Uterus (tissue), 4 donors: ENCODE data around the gene PDIA6. TPM values are rescaled to one million over a fixed set of nuclear protein-coding genes. Genes with fewer than 3 reads are reported as not detected.

Experiments
- DNase-seq, 2 donors: peaks; one replicate each; pipeline ENCODE4 v3.0.0-alpha.2; 2019 to 2020
- H3K27ac ChIP-seq, 2 donors: fragments of 200-600 bp; sonication (generic); 1 replicate in 1 of 2; 2 replicates in 1 of 2; pipeline ENCODE4 v1.5.1; 2016 to 2018
- H3K27me3 ChIP-seq, 2 donors: fragments of 200-600 bp; sonication (generic); one replicate each; pipeline ENCODE4 v1.5.1; 2018 to 2019; ENCODE audit warnings: control low read depth in 1 of 2
- H3K36me3 ChIP-seq, 2 donors: fragments of 200-600 bp; sonication (generic); one replicate each; pipeline ENCODE4 v1.5.1; 2019; ENCODE audit warnings: control low read depth in 1 of 2
- H3K4me1 ChIP-seq, 2 donors: fragments of 200-600 bp; sonication (generic); one replicate each; pipeline ENCODE4 v1.5.1; 2018 to 2019; ENCODE audit warnings: control low read depth in 1 of 2
- H3K4me3 ChIP-seq, 2 donors: fragments of 200-600 bp; sonication (generic); 1 replicate in 1 of 2; 2 replicates in 1 of 2; pipeline ENCODE4 v1.5.1; 2018 to 2019; ENCODE audit warnings: mild to moderate bottlenecking in 1 of 2
- H3K9me3 ChIP-seq, 2 donors: fragments of 200-600 bp; sonication (generic); one replicate each; pipeline ENCODE4 v1.5.1; 2019; ENCODE audit warnings: control low read depth in 1 of 2
- POLR2A ChIP-seq, 2 donors: fragments of 450-650 bp; IDR thresholded peaks; one replicate each; pipeline ENCODE4 v1.6.1; 2016; ENCODE audit warnings: antibody characterized with exemption in 2 of 2, mild to moderate bottlenecking in 1 of 2, moderate library complexity in 1 of 2
- intact Hi-C: fragments of 100-400 bp; cut with DNase I; formaldehyde crosslinking; loops from one replicate; pipeline ENCODE4 v1.15.1; 2023; ENCODE audit warnings: low total_unique reads
- total RNA-seq, 4 donors: library from RNA; depleted of rRNA in 3 of 4; stranded (reverse); fragments of >200 nt in 3 of 4; gene quantifications; one replicate each; pipeline versions ENCODE4 v1.1.0 to v1.2.4, GENCODE V29; 2014 to 2023
- TF ChIP-seq, protein P1 (sequence below), 4 experiments: fragments of 200-600 bp in 2 of 4; fragments of 450-650 bp in 2 of 4; sonication (generic) in 2 of 4; IDR thresholded peaks; one replicate each; pipeline ENCODE4 v1.5.1; 2016 to 2019; ENCODE audit warnings: antibody characterized with exemption in 4 of 4, mild to moderate bottlenecking in 2 of 4, moderate library complexity in 1 of 4
- donor health status: DM: yes; HTN: yes; CAD: no.

Gene PDIA6, protein sequence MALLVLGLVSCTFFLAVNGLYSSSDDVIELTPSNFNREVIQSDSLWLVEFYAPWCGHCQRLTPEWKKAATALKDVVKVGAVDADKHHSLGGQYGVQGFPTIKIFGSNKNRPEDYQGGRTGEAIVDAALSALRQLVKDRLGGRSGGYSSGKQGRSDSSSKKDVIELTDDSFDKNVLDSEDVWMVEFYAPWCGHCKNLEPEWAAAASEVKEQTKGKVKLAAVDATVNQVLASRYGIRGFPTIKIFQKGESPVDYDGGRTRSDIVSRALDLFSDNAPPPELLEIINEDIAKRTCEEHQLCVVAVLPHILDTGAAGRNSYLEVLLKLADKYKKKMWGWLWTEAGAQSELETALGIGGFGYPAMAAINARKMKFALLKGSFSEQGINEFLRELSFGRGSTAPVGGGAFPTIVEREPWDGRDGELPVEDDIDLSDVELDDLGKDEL
- total RNA-seq = 100 to 1,000 TPM in 1 of 4 donors, 10 to 100 TPM in 3; 53.0 to 257 (median 89.0) TPM

DNA sequence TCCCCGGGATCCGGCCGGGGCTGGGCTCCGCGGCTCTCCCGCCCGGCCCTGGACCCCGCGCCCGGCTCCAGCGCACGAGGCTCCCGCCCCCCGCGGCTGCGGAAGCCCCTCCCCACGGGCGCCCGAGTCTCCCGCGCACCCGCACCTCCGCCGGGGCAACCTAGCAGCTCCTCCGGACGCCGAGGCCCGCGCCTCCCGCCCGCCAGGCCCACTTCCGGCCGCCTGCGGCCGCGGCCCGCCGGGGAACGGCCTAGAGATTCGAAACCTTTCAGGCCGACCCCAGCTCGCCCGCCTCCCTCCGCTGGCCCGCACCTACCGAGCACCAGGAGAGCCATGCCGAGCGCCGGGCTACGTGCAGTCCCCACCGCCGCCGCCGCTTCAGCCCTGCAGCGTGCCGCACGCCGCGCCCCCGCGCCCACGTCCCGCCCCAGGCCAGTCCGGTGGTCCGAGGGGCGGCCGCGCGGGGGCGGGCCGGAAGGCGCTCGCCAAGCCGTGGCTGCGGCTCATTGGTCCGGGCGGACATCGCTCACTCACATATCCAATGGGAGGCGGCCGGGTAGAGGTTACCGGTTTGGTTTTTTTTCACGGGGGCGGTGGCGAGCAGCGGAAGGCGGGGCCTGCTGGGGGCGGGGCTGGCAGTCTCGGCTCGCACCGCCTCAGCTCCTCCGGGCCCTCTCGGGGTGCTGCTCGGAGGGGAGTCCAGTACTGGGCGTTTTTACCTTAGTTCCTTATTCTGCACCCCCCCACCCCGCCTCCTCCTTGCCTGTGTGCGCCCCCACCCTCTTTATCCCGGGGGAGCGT lies at the start of gene PDIA6:
PDIA6 (minus strand) TSS at position 424 of the 801 bp plus-strand sequence; CDS start at position 335, 89 bp downstream.
- Histone ChIP-seq H3K4me1 (no peaks in the 10 kb centered on the region), H3K27ac (peak within 1 kb of the TSS; percentile 78 to 91), H3K36me3 (no peaks in the 10 kb centered on the region), H3K9me3 (no peaks in the 10 kb centered on the region), H3K27me3 (no peaks in the 10 kb centered on the region), H3K4me3 (peak within 1 kb of the TSS; percentile 56 to 61)
- TF ChIP-seq, protein P1, sequence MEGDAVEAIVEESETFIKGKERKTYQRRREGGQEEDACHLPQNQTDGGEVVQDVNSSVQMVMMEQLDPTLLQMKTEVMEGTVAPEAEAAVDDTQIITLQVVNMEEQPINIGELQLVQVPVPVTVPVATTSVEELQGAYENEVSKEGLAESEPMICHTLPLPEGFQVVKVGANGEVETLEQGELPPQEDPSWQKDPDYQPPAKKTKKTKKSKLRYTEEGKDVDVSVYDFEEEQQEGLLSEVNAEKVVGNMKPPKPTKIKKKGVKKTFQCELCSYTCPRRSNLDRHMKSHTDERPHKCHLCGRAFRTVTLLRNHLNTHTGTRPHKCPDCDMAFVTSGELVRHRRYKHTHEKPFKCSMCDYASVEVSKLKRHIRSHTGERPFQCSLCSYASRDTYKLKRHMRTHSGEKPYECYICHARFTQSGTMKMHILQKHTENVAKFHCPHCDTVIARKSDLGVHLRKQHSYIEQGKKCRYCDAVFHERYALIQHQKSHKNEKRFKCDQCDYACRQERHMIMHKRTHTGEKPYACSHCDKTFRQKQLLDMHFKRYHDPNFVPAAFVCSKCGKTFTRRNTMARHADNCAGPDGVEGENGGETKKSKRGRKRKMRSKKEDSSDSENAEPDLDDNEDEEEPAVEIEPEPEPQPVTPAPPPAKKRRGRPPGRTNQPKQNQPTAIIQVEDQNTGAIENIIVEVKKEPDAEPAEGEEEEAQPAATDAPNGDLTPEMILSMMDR (IDR thresholded peaks at IDR 0.05) = peak in 2 of 4 experiments; percentile 39 to 67
- peak; percentile 65 to 85 for TF ChIP-seq POLR2A (IDR thresholded peaks at IDR 0.05)
- DNase-seq = peak; percentile 97 to 99
- intact Hi-C loops = no loop called here

DNA sequence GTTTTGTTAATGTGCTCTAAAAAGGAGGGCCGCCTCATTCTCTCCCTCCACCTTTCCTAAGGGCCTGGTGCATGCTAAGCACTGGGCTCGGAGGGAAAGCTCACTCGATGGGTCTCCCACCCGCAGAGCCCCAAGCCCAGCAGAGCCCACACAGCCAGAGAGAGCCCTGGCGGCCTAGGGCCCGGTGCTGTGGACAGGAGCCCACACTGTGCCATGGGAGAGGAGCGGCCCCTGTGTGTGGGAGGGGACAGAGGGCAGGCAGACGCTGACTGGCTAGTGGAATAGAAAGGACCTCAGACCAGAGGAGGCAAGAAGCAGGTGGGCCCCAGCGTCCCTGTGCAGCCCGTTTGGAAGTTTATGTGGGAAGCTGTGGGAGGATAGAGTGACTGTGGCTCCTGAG lies 49.7 kb upstream of the PDIA6 start:
- no peaks in the 10 kb centered on the region for H3K27me3 ChIP-seq
- H3K4me1 ChIP-seq = no peaks in the 10 kb centered on the region
- no peak overlapping the region for H3K4me3 ChIP-seq
- DNase-seq = no peak
- H3K9me3 ChIP-seq = no peaks in the 10 kb centered on the region
- intact Hi-C loops = no loop called here
- TF ChIP-seq, protein P1 (IDR thresholded peaks at IDR 0.05) = no peak
- TF ChIP-seq POLR2A (IDR thresholded peaks at IDR 0.05) = no peak
- no peaks in the 10 kb centered on the region for H3K36me3 ChIP-seq
- no peak overlapping the region for H3K27ac ChIP-seq

DNA sequence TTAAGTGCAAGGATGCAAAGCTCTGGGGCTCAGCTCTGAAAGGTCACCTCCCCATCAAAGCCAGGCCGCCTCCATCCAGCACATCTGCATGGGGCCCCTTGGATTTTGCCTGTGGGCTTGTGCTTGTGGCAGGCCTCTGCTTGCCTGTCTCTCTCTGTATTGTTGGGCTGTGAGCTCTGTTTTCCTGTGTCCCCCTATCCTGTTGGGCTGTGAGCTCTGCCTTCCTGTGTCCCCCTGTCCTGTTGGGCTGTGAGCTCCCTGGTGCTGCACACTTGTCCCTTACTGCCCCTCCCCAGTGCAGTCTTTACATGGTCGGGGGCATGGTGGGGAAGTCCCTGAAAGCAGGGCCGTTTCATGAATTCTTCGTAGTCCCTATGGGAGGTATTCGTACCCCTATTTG lies 49.2 kb upstream of the PDIA6 start:
- H3K4me1 ChIP-seq = no peaks in the 10 kb centered on the region
- TF ChIP-seq POLR2A (IDR thresholded peaks at IDR 0.05) = no peak
- TF ChIP-seq, protein P1 (IDR thresholded peaks at IDR 0.05) = no peak
- intact Hi-C loops = no loop called here

DNA sequence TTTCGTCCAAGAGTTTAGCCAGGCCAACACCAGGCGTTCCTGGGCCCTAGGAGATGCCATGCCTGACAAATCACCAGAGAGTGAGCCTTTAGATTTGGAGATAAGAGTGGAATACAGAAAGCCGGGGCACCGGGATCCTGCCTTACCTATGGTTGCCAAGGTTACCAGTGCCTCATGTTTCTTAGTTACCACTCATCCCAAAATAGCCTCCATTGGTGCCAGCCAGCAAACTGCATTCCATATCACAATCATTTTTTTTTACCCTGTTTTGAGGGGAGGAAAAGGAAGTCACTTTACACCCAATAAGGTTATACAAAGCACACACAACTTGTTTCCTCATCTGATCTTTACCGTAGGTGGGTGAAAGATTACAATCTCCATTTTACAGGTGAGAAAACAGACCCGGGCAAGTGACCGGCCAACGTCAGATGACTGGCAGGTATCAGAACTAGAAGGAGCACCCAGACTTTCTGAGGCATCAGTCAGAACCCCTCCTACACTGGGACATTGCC lies 48.3 kb upstream of the PDIA6 start:
- Histone ChIP-seq H3K27me3 (no peaks in the 10 kb centered on the region), H3K27ac (no peak overlapping the region), H3K4me3 (no peak overlapping the region), H3K9me3 (no peaks in the 10 kb centered on the region), H3K4me1 (no peaks in the 10 kb centered on the region), H3K36me3 (no peaks in the 10 kb centered on the region)
- TF ChIP-seq, protein P1 (IDR thresholded peaks at IDR 0.05) = no peak
- no peak for TF ChIP-seq POLR2A (IDR thresholded peaks at IDR 0.05)
- no peak for DNase-seq
- intact Hi-C loops = no loop called here

More for the DNA sequence above, 49.2 kb upstream of the PDIA6 start:
- Histone ChIP-seq H3K27me3 (no peaks in the 10 kb centered on the region), H3K4me3 (no peak overlapping the region), H3K27ac (no peak overlapping the region), H3K9me3 (no peaks in the 10 kb centered on the region), H3K36me3 (no peaks in the 10 kb centered on the region)
- DNase-seq = no peak
